HG03066 (cell line): Measurements from ENCODE around the gene SMC5.
"Not testable (repeated sequence)": the region's sequence is repeated elsewhere in the genome, so short reads cannot be mapped to it uniquely, and the experiment has no call there.

ENCODE experiments used
- ATAC-seq: cut with Tn5 transposase; IDR thresholded peaks from one replicate; pipeline ENCODE4 v1.9.1; 2021; ENCODE audit warnings: low read depth; ENCODE audit not compliant: unreplicated experiment

Gene SMC5

DNA sequence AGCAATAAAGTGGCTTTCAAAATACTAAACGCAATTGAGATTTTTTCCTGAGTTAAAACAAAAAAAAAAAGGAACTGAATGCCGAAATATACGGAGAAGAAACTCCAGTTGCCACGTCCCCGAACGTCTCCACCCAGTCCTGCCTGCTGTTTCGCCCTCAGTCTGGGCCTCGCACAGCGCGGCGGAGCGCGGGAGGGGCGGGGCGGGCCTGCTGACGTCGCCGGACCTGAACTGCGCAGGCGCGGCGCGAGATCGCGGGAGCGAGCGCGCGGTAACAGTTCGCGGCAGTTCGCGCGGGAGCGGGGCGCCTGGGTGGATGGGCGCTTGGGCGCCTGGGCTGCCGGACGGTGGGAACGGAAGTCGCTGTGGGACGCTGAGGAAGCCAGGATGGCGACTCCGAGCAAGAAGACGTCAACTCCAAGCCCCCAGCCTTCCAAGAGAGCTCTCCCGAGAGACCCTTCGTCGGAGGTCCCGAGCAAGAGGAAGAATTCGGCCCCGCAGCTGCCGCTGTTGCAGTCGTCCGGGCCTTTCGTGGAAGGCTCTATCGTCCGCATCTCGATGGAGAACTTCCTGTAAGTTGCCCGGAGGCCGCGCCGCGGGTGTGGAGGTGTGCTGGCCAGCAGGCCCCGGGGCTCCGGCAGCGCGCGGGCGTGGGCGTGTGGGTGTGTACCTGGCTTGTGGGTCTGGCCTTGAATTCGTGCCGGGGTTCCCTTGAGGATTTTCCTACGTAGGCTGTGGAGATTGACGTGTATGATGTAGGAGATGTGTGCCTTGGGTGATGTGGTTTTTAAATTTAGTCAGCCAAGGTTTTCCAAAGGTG is at the start of gene SMC5:
Gene SMC5 (plus strand): TSS at position 287 of the 820 bp plus-strand sequence. CDS start 101 bp downstream, at position 388.
- peak; percentile 84 for ATAC-seq

DNA sequence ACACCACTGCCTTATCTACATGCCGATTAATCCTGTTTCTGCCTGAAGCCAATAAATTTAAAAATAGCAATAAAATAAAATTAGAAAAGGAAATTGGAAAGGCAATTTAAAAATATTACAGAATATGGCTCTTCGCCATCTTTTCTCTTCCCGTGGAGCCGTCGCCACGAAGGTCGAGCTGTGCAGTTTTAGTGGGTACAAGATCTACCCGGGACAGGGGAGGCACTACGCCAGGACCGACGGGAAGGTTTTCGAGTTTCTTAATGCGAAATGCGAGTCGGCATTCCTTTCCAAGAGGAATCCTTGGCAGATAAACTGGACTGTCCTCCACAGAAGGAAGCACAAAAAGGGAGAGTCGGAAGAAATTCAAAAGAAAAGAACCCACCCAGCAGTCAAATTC is 41.7 kb upstream of the SMC5 start:
- ATAC-seq = no peak

DNA sequence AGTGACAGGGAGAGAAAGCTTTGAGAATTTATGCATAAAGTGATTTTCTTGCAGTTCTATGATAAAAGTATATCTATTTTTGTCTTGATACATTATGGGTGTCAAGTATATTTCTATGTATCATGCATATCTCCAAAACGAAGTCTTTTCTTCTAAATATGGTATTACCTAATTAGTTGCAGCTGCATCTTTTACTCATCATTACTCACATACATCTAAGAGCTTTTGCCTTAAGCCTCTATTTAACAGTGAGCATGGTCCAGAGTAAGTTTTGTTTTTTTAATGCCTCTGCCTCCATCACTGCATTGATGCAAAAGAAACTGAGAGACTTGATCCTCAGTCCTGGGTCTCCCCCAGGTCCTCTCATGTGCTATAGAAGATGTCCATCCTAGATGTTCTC is 40.0 kb upstream of the SMC5 start:
- no peak for ATAC-seq

DNA sequence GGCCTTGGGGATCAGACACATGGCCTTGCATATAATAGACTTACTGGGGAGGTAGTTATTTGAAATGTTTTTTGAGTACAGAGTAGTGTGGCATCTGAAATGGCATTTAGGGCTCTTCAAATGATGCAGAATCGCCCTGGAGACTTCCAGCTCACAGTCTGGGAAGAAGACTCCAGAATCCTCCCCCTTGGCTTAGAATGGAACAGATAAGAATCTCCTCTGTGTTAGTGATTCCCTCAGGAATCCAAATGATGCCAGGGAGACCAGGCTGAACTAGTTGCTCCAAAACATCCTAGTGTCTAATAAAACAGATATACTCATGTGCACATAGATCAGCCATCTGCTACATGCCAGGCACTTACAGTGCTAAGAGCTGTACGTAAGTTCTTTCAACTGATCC is 38.6 kb upstream of the SMC5 start:
- ATAC-seq = no peak

DNA sequence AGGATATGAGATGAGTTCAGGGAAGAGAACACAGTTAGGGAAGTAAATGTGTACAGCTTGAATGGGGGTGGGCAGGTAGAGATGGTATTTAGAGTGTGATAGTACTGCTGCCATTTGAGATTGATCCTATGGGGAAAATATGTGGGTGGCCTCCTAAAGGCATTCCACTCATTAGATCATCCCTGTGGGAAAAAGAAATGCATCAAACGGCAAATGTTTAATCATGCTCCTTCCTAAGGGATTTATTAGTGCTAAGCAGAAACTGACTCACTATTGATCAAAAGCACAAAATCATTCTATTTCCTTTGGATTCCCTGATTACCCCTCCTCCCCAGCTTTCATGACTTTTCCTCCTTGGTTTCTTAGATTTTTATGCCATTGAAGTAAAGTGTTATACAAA is 36.4 kb upstream of the SMC5 start:
- ATAC-seq = no peak

DNA sequence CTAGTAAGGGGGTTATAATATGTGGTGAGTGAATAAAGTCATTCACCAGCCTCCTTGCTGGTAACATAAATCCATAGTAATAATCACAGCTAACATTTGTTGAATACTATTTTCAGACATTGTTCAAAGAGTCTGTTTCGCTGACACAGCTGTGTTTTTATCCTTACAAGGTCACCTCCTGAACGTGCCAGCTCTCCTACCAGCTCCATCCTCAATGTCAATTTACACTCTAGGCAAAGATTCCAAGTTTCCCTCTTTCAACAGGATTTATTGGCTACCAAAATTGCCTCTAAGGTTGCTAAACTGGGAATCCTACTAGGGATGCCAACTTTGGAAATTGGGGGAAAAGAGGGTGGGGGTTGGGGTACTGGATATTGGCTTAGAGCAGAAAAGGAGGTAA is 30.7 kb upstream of the SMC5 start:
- ATAC-seq = no peak

DNA sequence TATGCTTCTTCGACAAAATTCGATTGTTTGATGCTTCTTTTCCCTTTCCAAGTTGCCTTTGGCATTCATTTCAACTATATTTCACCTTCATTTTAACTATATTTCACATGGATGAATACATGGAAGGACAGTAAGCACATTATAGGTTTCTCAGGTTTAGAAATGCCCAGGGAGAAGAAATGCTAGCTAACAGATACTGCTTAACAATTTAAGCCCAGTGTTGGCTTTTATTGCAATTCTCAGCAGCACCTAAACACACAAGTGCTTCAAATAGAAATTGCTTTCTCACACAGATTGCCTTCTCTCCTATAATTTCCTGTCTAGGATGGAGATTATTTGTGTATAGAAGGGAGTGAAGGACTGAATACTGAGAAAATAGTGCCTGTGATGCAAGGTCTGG is 30.2 kb upstream of the SMC5 start:
- no peak for ATAC-seq

DNA sequence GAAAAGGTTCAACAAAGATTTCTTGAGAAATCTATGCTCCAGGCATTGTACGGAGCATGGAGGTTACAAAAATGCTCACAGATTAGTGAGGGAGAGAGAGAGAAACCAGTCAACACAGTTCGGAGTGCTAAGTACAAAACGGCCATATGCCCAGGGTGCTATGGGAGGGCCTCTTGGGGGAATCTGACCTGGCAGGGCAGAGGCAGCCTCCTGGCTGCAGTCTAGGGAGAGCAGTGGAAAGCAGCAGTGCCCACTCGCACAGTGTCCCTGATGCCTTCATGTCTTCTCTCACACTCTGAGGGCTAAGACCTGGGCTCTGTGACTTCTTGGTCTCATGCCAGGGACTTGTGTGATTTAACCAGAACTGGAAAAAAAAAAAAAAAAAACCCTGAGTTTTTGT is 29.8 kb upstream of the SMC5 start:
- ATAC-seq = no peak

DNA sequence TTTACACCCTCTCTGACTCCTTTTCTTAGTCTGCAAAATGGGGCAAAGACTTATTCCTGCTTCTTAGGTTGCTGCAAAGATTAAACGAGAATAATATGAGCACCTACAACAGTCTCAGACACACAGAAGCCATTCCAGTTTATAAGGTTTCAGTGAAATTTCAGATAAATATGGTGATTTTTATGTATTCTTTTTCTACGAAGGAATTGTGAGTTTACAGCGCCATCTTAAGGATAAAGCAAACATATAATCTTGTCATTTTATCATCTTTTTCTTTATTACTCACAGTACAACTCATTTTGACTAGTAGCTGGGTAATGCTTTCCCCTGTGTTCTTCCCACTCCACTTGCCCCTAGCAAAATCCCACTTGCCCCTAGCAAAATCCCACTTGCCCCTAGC is 29.2 kb upstream of the SMC5 start:
- no peak for ATAC-seq

DNA sequence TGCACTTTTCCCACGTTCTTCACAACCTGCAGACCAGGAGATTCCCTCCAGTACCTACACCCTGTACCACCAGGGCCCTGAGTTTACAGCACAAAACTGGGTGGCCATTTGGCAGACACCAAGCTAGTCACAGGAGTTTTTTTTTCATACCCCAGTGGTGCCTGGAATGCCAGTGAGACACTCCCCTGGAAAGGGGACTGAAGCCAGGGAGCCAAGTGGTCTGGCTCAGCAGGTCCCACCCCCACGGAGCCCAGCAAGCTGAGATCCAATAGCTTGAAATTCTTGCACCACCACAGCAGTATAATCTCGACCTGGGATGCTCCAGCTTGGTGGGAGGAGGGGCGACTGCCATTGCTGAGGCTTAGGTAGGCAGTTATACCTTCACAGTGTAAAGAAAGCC is 26.3 kb upstream of the SMC5 start:
- ATAC-seq = no peak

DNA sequence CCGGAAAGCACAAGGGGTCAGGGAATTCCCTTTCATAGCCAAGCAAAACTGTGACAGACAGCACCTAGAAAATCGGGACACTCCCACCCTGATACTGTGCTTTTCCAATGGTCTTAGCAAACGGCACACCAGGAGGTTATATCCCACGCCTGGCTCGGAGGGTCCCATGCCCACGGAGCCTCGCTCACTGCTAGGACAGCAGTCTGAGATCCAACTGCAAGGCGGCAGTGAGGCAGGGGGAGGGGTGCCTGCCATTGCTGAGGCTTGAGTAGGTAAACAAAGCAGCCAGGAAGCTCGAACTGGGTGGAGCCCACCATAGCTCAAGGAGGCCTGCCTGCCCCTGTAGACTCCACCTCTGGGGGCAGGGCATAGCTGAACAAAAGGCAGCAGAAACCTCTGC is 24.6 kb upstream of the SMC5 start:
- not testable (repeated sequence) for ATAC-seq

DNA sequence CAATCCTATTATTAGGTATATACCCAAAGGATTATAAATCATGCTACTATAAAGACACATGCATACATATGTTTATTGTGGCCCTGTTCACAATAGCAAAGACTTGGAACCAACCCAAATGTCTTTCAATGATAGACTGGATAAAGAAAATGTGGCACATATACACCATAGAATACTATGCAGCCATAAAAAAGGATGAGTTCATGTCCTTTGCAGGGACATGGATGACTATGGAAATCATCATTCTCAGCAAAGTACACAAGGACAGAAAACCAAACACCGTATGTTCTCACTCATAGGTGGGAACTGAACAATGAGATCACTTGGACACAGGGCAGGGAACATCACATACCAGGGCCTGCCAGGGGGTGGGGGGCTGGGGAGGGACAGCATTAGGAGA is 12.8 kb upstream of the SMC5 start:
- not testable (repeated sequence) for ATAC-seq

DNA sequence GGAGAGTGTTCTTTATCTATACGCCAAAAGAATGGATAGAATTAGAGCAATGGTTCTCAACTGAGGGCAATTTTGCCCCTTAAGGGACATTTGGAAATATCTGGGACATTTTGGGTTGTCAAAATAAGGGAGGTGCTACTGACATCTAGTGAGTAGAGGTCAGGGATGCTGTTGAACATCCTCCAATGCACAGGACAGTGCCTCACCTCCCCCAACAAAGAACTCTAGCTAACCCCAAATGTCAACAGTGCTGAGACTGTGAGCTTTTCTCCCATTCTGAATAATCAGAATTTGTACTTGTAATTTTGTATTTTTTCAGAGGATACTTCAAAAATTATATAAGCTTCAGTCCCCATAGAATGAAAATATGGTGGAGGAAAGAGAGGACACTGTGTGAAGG is 8.6 kb upstream of the SMC5 start:
- ATAC-seq = no peak

DNA sequence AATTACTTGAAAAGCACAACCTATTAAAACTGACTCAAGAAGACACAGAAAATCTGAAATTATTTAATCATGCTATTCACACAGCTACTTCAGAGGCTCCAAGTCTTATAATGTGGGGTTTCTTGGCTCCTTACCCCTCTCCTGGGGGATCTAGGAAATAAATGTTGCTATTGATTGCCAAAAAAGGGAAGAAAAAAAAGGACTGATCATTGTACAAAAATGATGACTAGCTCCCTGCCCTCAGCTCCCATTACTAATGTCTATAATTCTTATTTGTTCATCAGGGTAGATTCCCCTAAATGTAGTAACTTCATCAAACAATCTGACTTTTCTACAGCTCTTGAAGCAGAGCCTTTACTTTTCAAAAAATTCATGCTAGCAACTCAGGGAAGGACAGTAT is 3.3 kb upstream of the SMC5 start:
- no peak for ATAC-seq

DNA sequence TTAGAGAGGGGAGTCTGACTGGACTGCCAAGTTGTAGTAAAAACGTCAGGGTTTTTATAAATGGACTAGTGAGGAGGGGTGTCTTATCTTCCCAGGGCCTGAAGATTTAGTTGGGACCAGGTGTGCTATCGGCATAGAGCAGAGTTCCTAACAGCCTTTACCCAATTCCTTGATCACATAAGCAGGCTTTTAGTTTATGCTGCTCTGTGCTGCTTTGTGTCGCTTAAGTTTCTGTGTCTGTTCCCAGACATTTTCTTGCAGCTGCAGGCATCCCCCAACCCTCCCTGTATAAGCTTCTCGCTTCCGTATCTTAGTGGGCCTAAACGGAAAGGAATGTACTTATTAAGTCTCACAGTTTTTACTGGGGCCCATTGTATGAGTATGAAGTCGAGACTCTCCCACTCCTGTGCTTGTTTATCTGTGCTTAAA is 2.6 kb upstream of the SMC5 start:
- no peak for ATAC-seq

DNA sequence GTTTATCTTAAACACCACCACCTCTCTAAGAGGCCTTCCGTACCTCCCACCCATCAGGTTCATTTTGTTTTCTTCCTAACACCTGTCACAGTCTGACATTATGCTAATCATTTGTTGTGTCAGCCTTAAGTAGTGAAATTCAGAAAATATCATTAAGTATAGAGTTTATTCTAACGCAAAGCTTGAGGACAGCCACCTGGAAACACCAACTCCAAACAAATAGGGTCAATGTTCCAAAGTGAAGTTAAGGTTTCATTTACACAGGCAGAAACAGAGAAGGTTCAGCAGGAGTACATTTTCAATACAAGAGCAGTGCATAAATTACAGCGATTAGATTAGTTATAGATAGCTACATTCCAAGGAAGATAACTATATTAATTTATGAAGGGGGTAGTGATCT is 1.3 kb upstream of the SMC5 start:
- no peak for ATAC-seq

DNA sequence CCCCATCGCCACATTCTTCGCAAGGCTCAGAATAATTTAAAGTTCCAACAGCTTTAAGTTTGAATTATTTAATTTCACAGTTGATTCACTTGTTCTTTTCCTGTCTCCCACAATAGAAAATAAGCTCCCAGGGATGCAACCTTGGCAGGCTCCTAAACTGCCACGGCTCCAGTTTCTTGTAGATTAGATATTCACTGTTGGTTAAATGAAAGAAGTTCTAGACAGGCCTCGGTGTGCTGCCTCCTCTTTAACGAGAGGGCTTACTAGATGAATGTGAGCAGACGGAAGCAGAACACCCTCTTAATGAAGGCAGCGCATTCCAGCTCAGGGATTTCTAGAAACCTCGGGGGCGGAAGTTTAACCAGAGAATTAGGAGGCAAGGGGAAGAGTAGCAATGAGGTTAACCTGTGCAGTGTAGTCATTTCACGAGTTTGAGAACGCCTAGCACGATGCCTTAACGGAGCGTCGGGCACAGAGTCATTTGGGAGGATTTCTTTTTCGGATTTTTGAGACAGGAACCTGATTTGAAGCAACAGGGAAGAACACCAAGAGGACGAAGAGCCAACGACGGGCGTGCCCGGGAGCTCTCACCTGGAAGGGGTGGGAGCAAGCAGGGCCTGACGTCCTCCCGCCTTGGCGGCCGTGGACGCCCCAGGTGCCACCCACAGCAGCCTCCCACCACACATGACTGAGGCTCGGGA is 637 bp upstream of the SMC5 start:
- ATAC-seq = peak; percentile 42

DNA sequence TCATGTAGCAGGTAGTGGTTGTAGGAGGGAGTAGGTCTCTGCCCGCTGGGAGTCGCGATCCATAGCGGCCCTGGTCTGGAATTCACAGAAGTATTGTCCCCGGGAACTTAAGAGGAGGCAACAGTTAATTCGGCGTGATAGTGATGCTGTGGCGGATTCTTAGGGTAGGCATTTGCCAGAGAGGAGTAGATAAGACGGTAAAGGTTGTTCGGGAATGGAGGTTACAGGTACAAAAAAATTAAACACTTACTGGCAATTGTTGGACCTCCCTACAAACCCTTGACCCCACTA is 679 bp downstream of the SMC5 start:
- no peak for ATAC-seq

DNA sequence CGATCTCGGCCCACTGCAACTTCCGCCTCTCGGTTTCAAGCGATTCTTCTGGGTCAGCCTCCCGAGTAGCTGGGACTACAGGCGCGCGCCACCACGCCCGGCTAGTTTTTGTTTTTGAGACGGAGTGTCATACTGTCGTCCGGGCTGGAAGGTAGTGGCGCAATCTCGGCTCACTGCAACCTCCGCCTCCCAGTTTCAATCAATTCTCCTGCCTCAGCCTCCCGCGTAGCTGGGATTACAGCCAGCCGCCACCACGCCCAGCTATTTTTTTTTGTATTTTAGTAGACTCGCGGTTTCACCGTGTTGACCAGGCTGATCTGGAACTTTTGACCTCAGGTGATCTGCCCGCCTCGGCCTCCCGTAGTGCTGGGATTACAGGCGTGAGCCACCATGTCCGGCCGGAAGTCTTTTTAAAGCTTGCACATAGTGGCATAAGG is 1.2 kb downstream of the SMC5 start:
- ATAC-seq = no peak

DNA sequence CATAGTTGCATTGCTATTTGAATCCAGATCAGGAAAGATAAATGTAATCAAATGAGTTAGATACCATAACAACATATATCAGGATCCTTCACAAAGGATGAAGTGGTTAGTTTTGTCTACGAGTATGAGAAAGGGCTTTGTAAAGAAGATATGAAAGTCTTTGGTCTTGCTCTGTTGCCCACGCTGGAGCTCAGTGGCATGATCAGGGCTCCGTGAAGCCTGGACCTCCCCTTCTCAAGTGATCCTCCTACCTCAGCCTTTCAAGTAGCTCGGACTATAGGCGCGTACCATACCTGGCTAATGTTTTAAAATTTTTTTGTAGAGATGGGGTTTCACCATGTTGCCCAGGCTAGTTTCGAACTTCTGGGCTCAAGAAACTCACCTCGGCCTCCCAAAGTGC is 1.8 kb downstream of the SMC5 start:
- no peak for ATAC-seq

DNA sequence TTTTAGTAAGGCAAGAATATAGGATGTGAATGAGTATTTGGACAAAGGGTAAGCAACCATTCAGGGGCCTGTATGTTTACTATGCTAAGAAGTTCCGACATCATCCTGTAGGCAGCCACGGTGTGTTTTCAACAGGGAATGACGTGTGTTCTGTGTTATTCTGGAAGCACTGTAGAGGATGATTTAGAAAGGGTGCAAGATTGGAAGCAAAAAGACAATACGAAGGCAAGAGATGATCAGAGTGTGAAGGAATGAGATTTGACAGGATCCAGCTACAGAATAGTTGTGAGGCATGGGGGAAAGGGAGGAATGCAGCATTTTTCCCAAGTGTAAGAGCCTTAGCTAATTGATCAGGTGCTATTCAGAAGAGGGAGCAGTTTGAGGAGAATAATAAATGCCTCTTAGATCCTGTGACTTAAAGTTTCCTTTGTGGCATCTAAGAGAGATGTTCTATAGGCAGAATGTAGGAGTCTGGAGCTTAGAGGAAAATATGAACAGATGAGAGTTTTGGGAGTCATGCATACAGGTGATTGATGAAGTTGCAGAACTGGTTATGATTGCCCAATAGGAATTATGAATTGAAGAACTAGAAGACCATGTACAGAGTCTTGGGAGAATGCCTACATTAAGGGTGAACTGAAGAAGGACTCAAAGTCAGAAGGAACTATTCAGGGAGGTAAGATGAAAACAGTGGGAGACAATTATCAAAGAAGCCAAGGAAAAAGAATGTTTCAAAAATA is 2.5 kb downstream of the SMC5 start:
- ATAC-seq = no peak

DNA sequence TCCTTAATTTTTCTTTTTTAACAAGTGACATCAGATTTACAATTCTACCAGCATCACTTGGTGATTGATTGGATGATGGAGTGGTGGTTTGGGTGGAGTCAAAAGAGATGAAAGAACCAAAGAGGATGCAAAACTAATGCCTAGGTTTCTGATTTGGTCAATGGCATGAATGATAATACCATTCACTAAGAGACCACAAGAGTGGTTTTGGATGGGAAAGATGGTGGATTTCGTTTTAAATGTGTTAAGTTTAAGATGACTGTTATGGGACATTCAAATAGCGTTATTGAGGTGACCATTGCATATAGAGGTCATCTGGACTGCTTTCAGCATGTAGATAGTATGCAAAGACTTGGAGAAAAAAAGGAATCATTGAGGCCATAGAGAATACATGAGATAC is 3.6 kb downstream of the SMC5 start:
- no peak for ATAC-seq
